ENCODE data around the gene HJV.

DNA sequence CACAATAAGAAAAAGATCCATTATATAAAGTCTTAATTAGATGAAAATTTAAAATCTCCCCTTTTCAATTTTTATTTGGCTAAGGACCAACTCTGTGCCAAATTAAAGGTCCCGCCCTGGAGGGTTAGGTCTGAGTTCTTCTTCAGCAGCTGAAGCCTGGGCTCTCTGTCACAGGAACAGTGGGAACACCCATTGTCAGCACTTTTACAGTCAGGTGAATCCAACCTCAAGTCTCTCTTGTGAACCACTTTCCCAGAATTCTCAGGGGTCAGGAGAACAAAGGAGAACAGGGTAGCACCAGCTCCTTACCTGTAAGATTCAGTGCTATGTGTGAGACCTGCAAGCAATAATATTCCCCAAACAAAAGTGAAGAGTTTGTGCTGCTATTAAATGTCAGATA, 25.1 kb upstream of the HJV start:
- TF ChIP-seq, protein P1, sequence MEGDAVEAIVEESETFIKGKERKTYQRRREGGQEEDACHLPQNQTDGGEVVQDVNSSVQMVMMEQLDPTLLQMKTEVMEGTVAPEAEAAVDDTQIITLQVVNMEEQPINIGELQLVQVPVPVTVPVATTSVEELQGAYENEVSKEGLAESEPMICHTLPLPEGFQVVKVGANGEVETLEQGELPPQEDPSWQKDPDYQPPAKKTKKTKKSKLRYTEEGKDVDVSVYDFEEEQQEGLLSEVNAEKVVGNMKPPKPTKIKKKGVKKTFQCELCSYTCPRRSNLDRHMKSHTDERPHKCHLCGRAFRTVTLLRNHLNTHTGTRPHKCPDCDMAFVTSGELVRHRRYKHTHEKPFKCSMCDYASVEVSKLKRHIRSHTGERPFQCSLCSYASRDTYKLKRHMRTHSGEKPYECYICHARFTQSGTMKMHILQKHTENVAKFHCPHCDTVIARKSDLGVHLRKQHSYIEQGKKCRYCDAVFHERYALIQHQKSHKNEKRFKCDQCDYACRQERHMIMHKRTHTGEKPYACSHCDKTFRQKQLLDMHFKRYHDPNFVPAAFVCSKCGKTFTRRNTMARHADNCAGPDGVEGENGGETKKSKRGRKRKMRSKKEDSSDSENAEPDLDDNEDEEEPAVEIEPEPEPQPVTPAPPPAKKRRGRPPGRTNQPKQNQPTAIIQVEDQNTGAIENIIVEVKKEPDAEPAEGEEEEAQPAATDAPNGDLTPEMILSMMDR (IDR thresholded peaks at IDR 0.05), result no peak
- no peak for TF ChIP-seq POLR2A (IDR thresholded peaks at IDR 0.05)
